Caco-2 (cell line): ENCODE data around the gene NCAM2. TPM values are rescaled to one million over a fixed set of nuclear protein-coding genes. Genes with fewer than 3 reads are reported as not detected.

Experiments used
- BruUV-seq: library from RNA; stranded (reverse); fragments of 400-500 nt; replicated peaks from 2 replicates; lab custom pipeline; 2021; lab: Mats Ljungman, UMichigan
- CTCF ChIA-PET: fragments of 300-600 bp; sonication (Branson Sonifier 250); formaldehyde crosslinking; loops from one replicate; lab custom pipeline; 2022; ENCODE audit warnings: antibody characterized with exemption; lab: Charles Lee
- POLR2A ChIA-PET: fragments of 300-600 bp; sonication (Branson Sonifier 250); formaldehyde crosslinking; loops from one replicate; lab custom pipeline; 2022; ENCODE audit warnings: antibody characterized with exemption; lab: Charles Lee
- DNase-seq, 2 experiments: peaks; one replicate each; pipeline versions ENCODE4 v3.0.0 to v3.0.0-alpha.2; 2020 to 2022
- H3K27me3 ChIP-seq: replicated peaks from 2 replicates; pipeline ENCODE4 v1.6.0; 2011; ENCODE audit warnings: low read length; ENCODE audit not compliant: control insufficient read depth, insufficient read depth
- H3K36me3 ChIP-seq: 2 replicates; pipeline ENCODE4 v1.5.1; 2011; ENCODE audit warnings: low read length; ENCODE audit not compliant: control insufficient read depth, insufficient read depth
- H3K4me1 ChIP-seq: fragments of 250-450 bp; sonication (Bioruptor Pico); 2 replicates; pipeline ENCODE4 v1.5.1; 2020; ENCODE audit warnings: mild to moderate bottlenecking
- H3K4me3 ChIP-seq: 2 replicates; pipeline ENCODE4 v1.5.1; 2011; ENCODE audit warnings: low read depth, mild to moderate bottlenecking, control low read depth, low read length
- H3K9me3 ChIP-seq: fragments of 250-450 bp; sonication (Bioruptor Pico); 2 replicates; pipeline ENCODE4 v1.5.1; 2020; ENCODE audit warnings: mild to moderate bottlenecking, moderate library complexity
- H3K27ac Mint-ChIP-seq: one replicate; pipeline ENCODE4 v1.8.0; 2022; ENCODE audit warnings: mixed read lengths; ENCODE audit not compliant: unreplicated experiment
- H3K27me3 Mint-ChIP-seq: one replicate; pipeline ENCODE4 v1.8.0; 2022; ENCODE audit warnings: mixed read lengths; ENCODE audit not compliant: insufficient read depth, unreplicated experiment
- H3K36me3 Mint-ChIP-seq: one replicate; pipeline ENCODE4 v1.8.0; 2022; ENCODE audit warnings: mild to moderate bottlenecking, mixed read lengths; ENCODE audit not compliant: insufficient read depth, unreplicated experiment
- H3K4me1 Mint-ChIP-seq: one replicate; pipeline ENCODE4 v1.8.0; 2022; ENCODE audit warnings: low read depth, mixed read lengths; ENCODE audit not compliant: unreplicated experiment
- H3K4me3 Mint-ChIP-seq: one replicate; pipeline ENCODE4 v1.8.0; 2022; ENCODE audit warnings: mild to moderate bottlenecking, moderate library complexity, mixed read lengths; ENCODE audit not compliant: unreplicated experiment
- H3K9me3 Mint-ChIP-seq: one replicate; pipeline ENCODE4 v1.8.0; 2022; ENCODE audit warnings: mixed read lengths; ENCODE audit not compliant: unreplicated experiment
- intact Hi-C: fragments of 100-400 bp; cut with micrococcal nuclease; formaldehyde crosslinking; loops from one replicate; pipeline ENCODE4 v1.10.0; 2022; ENCODE audit not compliant: unreplicated experiment
- total RNA-seq: library from RNA; stranded (reverse); gene quantifications from 2 replicates; pipeline ENCODE4 v1.2.3, GENCODE V29; 2022
- TF ChIP-seq, protein P1 (sequence below), 2 experiments: fragments of 200-600 bp in 1 of 2; IDR thresholded peaks; 1 replicate in 1 of 2; 2 replicates in 1 of 2; pipeline versions ENCODE4 v1.5.1 to v1.8.0; 2011 to 2022; ENCODE audit warnings: antibody characterized with exemption in 1 of 2, control low read depth in 1 of 2, inconsistent platforms in 1 of 2, low read depth in 1 of 2, low read length in 1 of 2, mild to moderate bottlenecking in 1 of 2, moderate library complexity in 1 of 2; ENCODE audit not compliant: insufficient read depth in 1 of 2, severe bottlenecking in 1 of 2, unreplicated experiment in 1 of 2

The NCAM2 gene
- total RNA-seq, 1 experiment from 2014 or later = not detected

- no peak overlapping the region for H3K4me3 Mint-ChIP-seq
- no peak for DNase-seq
- no peak overlapping the region for H3K27ac Mint-ChIP-seq
- TF ChIP-seq, protein P1, sequence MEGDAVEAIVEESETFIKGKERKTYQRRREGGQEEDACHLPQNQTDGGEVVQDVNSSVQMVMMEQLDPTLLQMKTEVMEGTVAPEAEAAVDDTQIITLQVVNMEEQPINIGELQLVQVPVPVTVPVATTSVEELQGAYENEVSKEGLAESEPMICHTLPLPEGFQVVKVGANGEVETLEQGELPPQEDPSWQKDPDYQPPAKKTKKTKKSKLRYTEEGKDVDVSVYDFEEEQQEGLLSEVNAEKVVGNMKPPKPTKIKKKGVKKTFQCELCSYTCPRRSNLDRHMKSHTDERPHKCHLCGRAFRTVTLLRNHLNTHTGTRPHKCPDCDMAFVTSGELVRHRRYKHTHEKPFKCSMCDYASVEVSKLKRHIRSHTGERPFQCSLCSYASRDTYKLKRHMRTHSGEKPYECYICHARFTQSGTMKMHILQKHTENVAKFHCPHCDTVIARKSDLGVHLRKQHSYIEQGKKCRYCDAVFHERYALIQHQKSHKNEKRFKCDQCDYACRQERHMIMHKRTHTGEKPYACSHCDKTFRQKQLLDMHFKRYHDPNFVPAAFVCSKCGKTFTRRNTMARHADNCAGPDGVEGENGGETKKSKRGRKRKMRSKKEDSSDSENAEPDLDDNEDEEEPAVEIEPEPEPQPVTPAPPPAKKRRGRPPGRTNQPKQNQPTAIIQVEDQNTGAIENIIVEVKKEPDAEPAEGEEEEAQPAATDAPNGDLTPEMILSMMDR (IDR thresholded peaks at IDR 0.05; ENCODE audit: insufficient read depth in 1 of 2, low read depth in 1 of 2, low read length in 1 of 2, severe bottlenecking in 1 of 2, unreplicated experiment in 1 of 2) = no peak
- no peaks in the 10 kb centered on the region for H3K27me3 ChIP-seq
- H3K36me3 ChIP-seq = no peaks in the 10 kb centered on the region
- H3K9me3 ChIP-seq = no peaks in the 10 kb centered on the region
- no peaks in the 10 kb centered on the region for H3K36me3 Mint-ChIP-seq
- H3K9me3 Mint-ChIP-seq = no peaks in the 10 kb centered on the region
- H3K4me1 ChIP-seq = no peaks in the 10 kb centered on the region
- ChIA-PET POLR2A (no interaction called here), CTCF (no interaction called here)
- no peaks in the 10 kb centered on the region for H3K27me3 Mint-ChIP-seq
- H3K4me3 ChIP-seq = no peak overlapping the region
- no peaks in the 10 kb centered on the region for H3K4me1 Mint-ChIP-seq
- no TSS peak for BruUV-seq
- intact Hi-C loops = no loop called here
Measured at GRCh38 chr21:21052672-21053071, 54.5 kb downstream of the NCAM2 start.

DNA sequence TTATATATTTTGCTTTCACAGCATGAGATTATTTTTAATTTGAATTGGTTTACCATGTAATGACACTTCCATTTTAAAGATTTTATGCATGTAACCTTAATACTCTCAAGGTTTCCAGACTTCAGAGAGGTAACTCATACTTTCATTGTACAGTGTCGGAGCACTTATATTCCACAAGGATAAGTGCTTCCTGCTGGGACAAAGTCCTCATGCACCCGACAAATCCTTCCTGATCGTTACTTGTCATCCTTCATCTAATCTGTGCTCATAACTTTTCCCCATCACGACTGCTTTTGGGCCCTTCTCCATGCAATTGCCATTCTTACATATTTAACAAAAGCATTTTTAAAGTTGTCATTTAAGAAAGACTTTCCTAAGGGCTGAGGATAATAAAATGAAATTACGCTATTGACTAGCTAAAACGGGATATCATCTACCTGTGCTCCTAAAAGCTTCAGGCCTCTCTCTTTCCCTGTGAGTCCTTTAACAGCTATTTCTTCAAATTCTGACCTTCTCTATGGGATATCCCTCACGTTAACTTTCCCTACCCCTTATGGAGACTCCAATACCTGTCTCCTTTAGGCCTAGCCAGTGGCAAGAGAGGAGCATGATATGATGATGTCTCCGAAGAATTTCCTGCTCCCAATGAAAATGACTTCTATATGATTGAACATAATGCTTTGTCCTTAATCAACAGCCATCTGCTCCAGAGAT lies 59.3 kb downstream of the NCAM2 start:
- Mint-ChIP-seq H3K36me3 (no peaks in the 10 kb centered on the region), H3K4me3 (no peak overlapping the region), H3K27ac (no peak overlapping the region), H3K27me3 (no peaks in the 10 kb centered on the region), H3K9me3 (no peaks in the 10 kb centered on the region), H3K4me1 (no peaks in the 10 kb centered on the region)
- H3K27me3 ChIP-seq = no peaks in the 10 kb centered on the region
- H3K4me1 ChIP-seq = 0 out of 2 replicates have a peak, but pooled peaks cover 3% of the 10 kb centered on the region
- no peaks in the 10 kb centered on the region for H3K9me3 ChIP-seq
- ChIA-PET CTCF (no interaction called here), POLR2A (no interaction called here)
- no peak for DNase-seq
- intact Hi-C loops = no loop called here
- no TSS peak for BruUV-seq
- TF ChIP-seq, protein P1 (IDR thresholded peaks at IDR 0.05; ENCODE audit: insufficient read depth in 1 of 2, low read depth in 1 of 2, low read length in 1 of 2, severe bottlenecking in 1 of 2, unreplicated experiment in 1 of 2) = no peak
- H3K4me3 ChIP-seq = no peak overlapping the region
- H3K36me3 ChIP-seq = no peaks in the 10 kb centered on the region

- H3K36me3 Mint-ChIP-seq = no peaks in the 10 kb centered on the region
- intact Hi-C loops = no loop called here
- TF ChIP-seq, protein P1 (IDR thresholded peaks at IDR 0.05; ENCODE audit: insufficient read depth in 1 of 2, low read depth in 1 of 2, low read length in 1 of 2, severe bottlenecking in 1 of 2, unreplicated experiment in 1 of 2) = no peak
- no peak for DNase-seq
- 0 out of 2 replicates have a peak, but pooled peaks cover 6% of the 10 kb centered on the region for H3K4me1 ChIP-seq
- no TSS peak for BruUV-seq
- H3K27me3 Mint-ChIP-seq = no peaks in the 10 kb centered on the region
- ChIA-PET CTCF (no interaction called here), POLR2A (no interaction called here)
- H3K27me3 ChIP-seq = no peaks in the 10 kb centered on the region
- H3K27ac Mint-ChIP-seq = no peak overlapping the region
- H3K9me3 Mint-ChIP-seq = no peaks in the 10 kb centered on the region
- H3K4me3 ChIP-seq = no peak overlapping the region
- H3K36me3 ChIP-seq = no peaks in the 10 kb centered on the region
- H3K9me3 ChIP-seq = no peaks in the 10 kb centered on the region
- H3K4me3 Mint-ChIP-seq = no peak overlapping the region
- no peaks in the 10 kb centered on the region for H3K4me1 Mint-ChIP-seq
Measured at GRCh38 chr21:21063828-21064227, 65.6 kb downstream of the NCAM2 start.
